Endothelial cell of umbilical vein (primary cell): ENCODE data around the gene DNAJC2.
"Not testable (repeated sequence)": the region's sequence is repeated elsewhere in the genome, so short reads cannot be mapped to it uniquely, and the experiment has no call there.

Experiments
- POLR2A ChIP-seq: IDR thresholded peaks from 2 replicates; pipeline ENCODE4 v1.6.1; 2012; ENCODE audit warnings: low read depth, mild to moderate bottlenecking, control low read depth, low read length
- TF ChIP-seq, protein P1 (sequence below), 2 donors: IDR thresholded peaks; 1 replicate in 1 of 2; 2 replicates in 1 of 2; pipeline ENCODE4 v1.5.1; 2011; ENCODE audit warnings: low read length in 2 of 2, mild to moderate bottlenecking in 2 of 2, moderate library complexity in 2 of 2, control low read depth in 1 of 2, inconsistent platforms in 1 of 2, low read depth in 1 of 2; ENCODE audit not compliant: insufficient read depth in 1 of 2; ENCODE audit errors: extremely low read depth in 1 of 2

- TF ChIP-seq, protein P1, sequence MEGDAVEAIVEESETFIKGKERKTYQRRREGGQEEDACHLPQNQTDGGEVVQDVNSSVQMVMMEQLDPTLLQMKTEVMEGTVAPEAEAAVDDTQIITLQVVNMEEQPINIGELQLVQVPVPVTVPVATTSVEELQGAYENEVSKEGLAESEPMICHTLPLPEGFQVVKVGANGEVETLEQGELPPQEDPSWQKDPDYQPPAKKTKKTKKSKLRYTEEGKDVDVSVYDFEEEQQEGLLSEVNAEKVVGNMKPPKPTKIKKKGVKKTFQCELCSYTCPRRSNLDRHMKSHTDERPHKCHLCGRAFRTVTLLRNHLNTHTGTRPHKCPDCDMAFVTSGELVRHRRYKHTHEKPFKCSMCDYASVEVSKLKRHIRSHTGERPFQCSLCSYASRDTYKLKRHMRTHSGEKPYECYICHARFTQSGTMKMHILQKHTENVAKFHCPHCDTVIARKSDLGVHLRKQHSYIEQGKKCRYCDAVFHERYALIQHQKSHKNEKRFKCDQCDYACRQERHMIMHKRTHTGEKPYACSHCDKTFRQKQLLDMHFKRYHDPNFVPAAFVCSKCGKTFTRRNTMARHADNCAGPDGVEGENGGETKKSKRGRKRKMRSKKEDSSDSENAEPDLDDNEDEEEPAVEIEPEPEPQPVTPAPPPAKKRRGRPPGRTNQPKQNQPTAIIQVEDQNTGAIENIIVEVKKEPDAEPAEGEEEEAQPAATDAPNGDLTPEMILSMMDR (IDR thresholded peaks at IDR 0.05; ENCODE audit: extremely low read depth in 1 of 2, insufficient read depth in 1 of 2, low read depth in 1 of 2, low read length in 2 of 2): not testable (repeated sequence)
- TF ChIP-seq POLR2A: not testable (repeated sequence)
Measured at GRCh38 chr7:103278195-103278594, 66.4 kb downstream of the DNAJC2 start.
